NCI-H1930 (cell line): Measurements from ENCODE around the gene CHIA.

Experiments used
- DNase-seq, 2 experiments: peaks; one replicate each; lab custom pipeline; 2025; lab: John Stamatoyannopoulos, UW

The CHIA gene

GRCh38 chr1:111290630-111291029 is at the start of gene CHIA:
CHIA (plus strand) TSS chr1:111290851; CDS start chr1:111310468, 19,617 bp downstream.
- no peak for DNase-seq

GRCh38 chr1:111241797-111242196 is 48.9 kb upstream of the CHIA start:
- DNase-seq, result no peak

- DNase-seq, result no peak
These were observed 47.7 kb upstream of the CHIA start for GRCh38 chr1:111242805-111243523.

- DNase-seq, result no peak
These were observed 43.4 kb upstream of the CHIA start for GRCh38 chr1:111247125-111247838.

GRCh38 chr1:111249960-111250359 is 40.7 kb upstream of the CHIA start:
- no peak for DNase-seq

- no peak for DNase-seq
These were observed 39.1 kb upstream of the CHIA start for GRCh38 chr1:111251570-111251969.

- no peak for DNase-seq
These were observed 37.9 kb upstream of the CHIA start for GRCh38 chr1:111252786-111253185.

GRCh38 chr1:111253876-111254275 is 36.8 kb upstream of the CHIA start:
- no peak for DNase-seq

- DNase-seq, result no peak
These were observed 33.5 kb upstream of the CHIA start for GRCh38 chr1:111256988-111257658.

- no peak for DNase-seq
These were observed 22.7 kb upstream of the CHIA start for GRCh38 chr1:111267801-111268508.

- DNase-seq, result no peak
These were observed 20.7 kb upstream of the CHIA start for GRCh38 chr1:111269825-111270406.

GRCh38 chr1:111270771-111271463 is 19.7 kb upstream of the CHIA start:
- DNase-seq, result no peak

GRCh38 chr1:111271464-111271801 is 19.2 kb upstream of the CHIA start:
- DNase-seq, result no peak

- DNase-seq, result no peak
These were observed 18.6 kb upstream of the CHIA start for GRCh38 chr1:111272081-111272480.

GRCh38 chr1:111274653-111275052 is 16.0 kb upstream of the CHIA start:
- no peak for DNase-seq

GRCh38 chr1:111275079-111275478 is 15.6 kb upstream of the CHIA start:
- no peak for DNase-seq

- DNase-seq, result no peak
These were observed 14.7 kb upstream of the CHIA start for GRCh38 chr1:111275780-111276433.

- no peak for DNase-seq
These were observed 11.5 kb upstream of the CHIA start for GRCh38 chr1:111279144-111279543.

- no peak for DNase-seq
These were observed 10.4 kb upstream of the CHIA start for GRCh38 chr1:111280267-111280666.

- DNase-seq, result no peak
These were observed 9.2 kb upstream of the CHIA start for GRCh38 chr1:111281411-111281810.

- DNase-seq, result no peak
These were observed 6.8 kb upstream of the CHIA start for GRCh38 chr1:111283838-111284237.
